H1 (cell line): ENCODE data around the gene ITM2B. TPM values are rescaled to one million over a fixed set of nuclear protein-coding genes. Genes with fewer than 3 reads are reported as not detected.

Experiments
- CTCF ChIA-PET: fragments of 300-600 bp; sonication (Branson Sonifier 250); formaldehyde crosslinking; loops from one replicate; lab custom pipeline; 2021; ENCODE audit not compliant: partially characterized antibody; lab: Charles Lee
- POLR2A ChIA-PET: fragments of 300-600 bp; sonication (Branson Sonifier 250); formaldehyde crosslinking; loops from one replicate; lab custom pipeline; 2021; ENCODE audit warnings: inconsistent platforms; ENCODE audit not compliant: partially characterized antibody; lab: Charles Lee
- DNase-seq, 2 experiments: peaks; one replicate each; pipeline versions ENCODE4 v3.0.0 to v3.0.0-alpha.2; 2010 to 2022; ENCODE audit warnings: low spot score in 2 of 2, low read depth in 1 of 2, mixed read lengths in 1 of 2
- FAIRE-seq: peaks from 2 replicates; lab custom pipeline; 2011; peaks lifted over from hg19 to GRCh38; lab: Jason Lieb, UNC
- H2AFZ ChIP-seq: 2 replicates; pipeline ENCODE4 v1.8.1; 2012; ENCODE audit warnings: low read length, inconsistent platforms
- H2AK5ac ChIP-seq: 2 replicates; pipeline ENCODE4 v1.6.1; 2013; ENCODE audit warnings: low read depth, low read length
- H2BK120ac ChIP-seq: replicated peaks from 2 replicates; pipeline ENCODE3; 2013; ENCODE audit warnings: low read depth, low read length, inconsistent platforms
- H2BK12ac ChIP-seq: 2 replicates; pipeline ENCODE4 v1.6.1; 2013; ENCODE audit warnings: low read depth, low read length
- H2BK15ac ChIP-seq: 2 replicates; pipeline ENCODE4 v1.6.1; 2013; ENCODE audit warnings: low read length
- H2BK20ac ChIP-seq: 2 replicates; pipeline ENCODE4 v1.6.1; 2013; ENCODE audit warnings: low read length
- H2BK5ac ChIP-seq: 2 replicates; pipeline ENCODE4 v1.6.1; 2013; ENCODE audit warnings: low read depth, low read length
- H3K14ac ChIP-seq: 2 replicates; pipeline ENCODE4 v1.6.1; 2013; ENCODE audit warnings: inconsistent platforms; ENCODE audit not compliant: insufficient read length
- H3K18ac ChIP-seq: 2 replicates; pipeline ENCODE4 v1.6.1; 2013; ENCODE audit warnings: low read length; ENCODE audit errors: extremely low read depth
- H3K23ac ChIP-seq: 2 replicates; pipeline ENCODE4 v1.6.1; 2013; ENCODE audit warnings: inconsistent platforms; ENCODE audit not compliant: insufficient read length
- H3K23me2 ChIP-seq: 2 replicates; pipeline ENCODE4 v1.6.1; 2013; ENCODE audit warnings: low read depth, low read length
- H3K27ac ChIP-seq: 2 replicates; pipeline ENCODE4 v1.6.1; 2011; ENCODE audit warnings: low read depth, low read length, inconsistent platforms
- H3K27me3 ChIP-seq, 4 experiments: replicated peaks in 1 of 4; 1 replicate in 1 of 4; 2 replicates in 3 of 4; pipeline versions ENCODE4 v1.6.1 to v1.8.1; 2011 to 2013; ENCODE audit warnings: low read length in 3 of 4, mild to moderate bottlenecking in 3 of 4, inconsistent platforms in 2 of 4, mixed read lengths in 2 of 4, moderate library complexity in 1 of 4; ENCODE audit not compliant: control insufficient read depth in 3 of 4, insufficient read depth in 3 of 4; ENCODE audit errors: extremely low read depth in 1 of 4
- H3K36me3 ChIP-seq, 4 experiments: 2 replicates each; pipeline versions ENCODE4 v1.6.1 to v1.8.1; 2011 to 2013; ENCODE audit warnings: mild to moderate bottlenecking in 4 of 4, low read length in 3 of 4, moderate library complexity in 2 of 4, control low read depth in 1 of 4, inconsistent platforms in 1 of 4; ENCODE audit not compliant: insufficient read depth in 4 of 4, control insufficient read depth in 2 of 4
- H3K4ac ChIP-seq: replicated peaks from 2 replicates; pipeline ENCODE3; 2013; ENCODE audit warnings: low read length, low read depth, mixed read lengths, inconsistent platforms; ENCODE audit not compliant: insufficient read length
- H3K4me1 ChIP-seq, 4 experiments: replicated peaks in 1 of 4; 1 replicate in 1 of 4; 2 replicates in 3 of 4; pipeline versions ENCODE4 v1.6.1 to v1.8.1; 2011 to 2013; ENCODE audit warnings: low read length in 3 of 4, inconsistent platforms in 2 of 4, mixed read lengths in 1 of 4; ENCODE audit not compliant: insufficient read depth in 4 of 4, control insufficient read depth in 3 of 4
- H3K4me2 ChIP-seq, 2 experiments: 2 replicates each; pipeline versions ENCODE4 v1.6.1 to v1.8.1; 2011 to 2013; ENCODE audit warnings: low read depth in 2 of 2, low read length in 2 of 2, control low read depth in 1 of 2, inconsistent platforms in 1 of 2, mild to moderate bottlenecking in 1 of 2; ENCODE audit not compliant: insufficient read depth in 1 of 2
- H3K4me3 ChIP-seq, 4 experiments: fragments of 200-600, 300-600 bp in 1 of 4; sonication (generic), shearing (Covaris generic), sonication (Bioruptor Twin) in 1 of 4; 2 replicates each; pipeline versions ENCODE4 v1.5.1 to v1.8.1; 2011 to 2016; ENCODE audit warnings: low read length in 4 of 4, low read depth in 3 of 4, control low read depth in 2 of 4, inconsistent platforms in 2 of 4, mild to moderate bottlenecking in 2 of 4, mixed read lengths in 1 of 4, moderate library complexity in 1 of 4; ENCODE audit not compliant: insufficient read depth in 2 of 4; ENCODE audit errors: extremely low read depth in 1 of 4
- H3K56ac ChIP-seq: replicated peaks from 2 replicates; pipeline ENCODE3; 2013; ENCODE audit warnings: low read depth, mild to moderate bottlenecking, mixed read lengths, low read length, inconsistent platforms; ENCODE audit not compliant: insufficient read length
- H3K79me1 ChIP-seq: 2 replicates; pipeline ENCODE4 v1.6.1; 2013; ENCODE audit warnings: low read depth, low read length, control low read depth
- H3K79me2 ChIP-seq, 2 experiments: 2 replicates each; pipeline versions ENCODE4 v1.6.1 to v1.8.1; 2012 to 2013; ENCODE audit warnings: low read length in 2 of 2, mild to moderate bottlenecking in 2 of 2, inconsistent platforms in 1 of 2; ENCODE audit not compliant: insufficient read depth in 2 of 2, control insufficient read depth in 1 of 2
- H3K9ac ChIP-seq, 4 experiments: replicated peaks in 1 of 4; 1 replicate in 1 of 4; 2 replicates in 3 of 4; pipeline versions ENCODE4 v1.6.1 to v1.8.1; 2011 to 2013; ENCODE audit warnings: low read depth in 3 of 4, low read length in 3 of 4, control low read depth in 2 of 4, mild to moderate bottlenecking in 2 of 4, moderate library complexity in 2 of 4, inconsistent platforms in 1 of 4; ENCODE audit errors: extremely low read depth in 1 of 4
- H3K9me3 ChIP-seq, 2 experiments: 2 replicates each; pipeline versions ENCODE4 v1.6.1 to v1.8.1; 2012 to 2013; ENCODE audit warnings: mild to moderate bottlenecking in 2 of 2, moderate library complexity in 2 of 2, control low read depth in 1 of 2, inconsistent platforms in 1 of 2, low read depth in 1 of 2, low read length in 1 of 2, mixed read lengths in 1 of 2; ENCODE audit not compliant: insufficient read depth in 2 of 2
- H4K20me1 ChIP-seq, 2 experiments: replicated peaks in 1 of 2; 2 replicates each; pipeline versions ENCODE3 to v1.8.1; 2011 to 2013; ENCODE audit warnings: inconsistent platforms in 2 of 2, low read length in 2 of 2, mild to moderate bottlenecking in 1 of 2; ENCODE audit not compliant: insufficient read depth in 2 of 2, control insufficient read depth in 1 of 2
- H4K5ac ChIP-seq: 2 replicates; pipeline ENCODE4 v1.6.1; 2013; ENCODE audit warnings: low read length, low read depth, mixed read lengths, inconsistent platforms; ENCODE audit not compliant: insufficient read length
- H4K8ac ChIP-seq: 2 replicates; pipeline ENCODE4 v1.8.0; 2013; ENCODE audit warnings: mild to moderate bottlenecking, moderate library complexity, low read length, inconsistent platforms; ENCODE audit not compliant: insufficient read depth; ENCODE audit errors: extremely low read depth
- H4K91ac ChIP-seq: replicated peaks from 2 replicates; pipeline ENCODE3; 2013; ENCODE audit warnings: low read length, mixed read lengths, inconsistent platforms; ENCODE audit not compliant: insufficient read length
- BRCA1 ChIP-seq: IDR thresholded peaks from 2 replicates; pipeline ENCODE4 v1.6.1; 2012; ENCODE audit warnings: low read depth, low read length, improper control_type of control experiment
- CHD1 ChIP-seq: IDR thresholded peaks from 2 replicates; pipeline ENCODE4 v1.6.1; 2012; ENCODE audit warnings: low read depth, low read length, improper control_type of control experiment
- POLR2A ChIP-seq, 2 experiments: IDR thresholded peaks; 1 replicate in 1 of 2; 2 replicates in 1 of 2; pipeline ENCODE4 v1.6.1; 2011; ENCODE audit warnings: low read depth in 2 of 2, low read length in 2 of 2, mild to moderate bottlenecking in 2 of 2; ENCODE audit errors: control extremely low read depth in 1 of 2
- RAD21 ChIP-seq, 2 experiments: IDR thresholded peaks in 1 of 2; conservative IDR thresholded peaks in 1 of 2; 2 replicates each; pipeline ENCODE4 v1.6.1; 2011; ENCODE audit warnings: low read depth in 2 of 2, low read length in 2 of 2, improper control_type of control experiment in 1 of 2, inconsistent platforms in 1 of 2, mild to moderate bottlenecking in 1 of 2, moderate library complexity in 1 of 2
- RNF2 ChIP-seq: fragments of 200-900, 300-1000 bp; sonication (generic); IDR thresholded peaks from 2 replicates; pipeline ENCODE4 v1.7.1; 2016; ENCODE audit warnings: borderline replicate concordance, low read depth, mild to moderate bottlenecking, antibody characterized with exemption, low read length; ENCODE audit not compliant: poor library complexity, severe bottlenecking; ENCODE audit errors: missing control alignments
- SIN3A ChIP-seq, 2 experiments: IDR thresholded peaks in 1 of 2; conservative IDR thresholded peaks in 1 of 2; 2 replicates each; pipeline ENCODE4 v1.6.1; 2011 to 2012; ENCODE audit warnings: low read length in 2 of 2, improper control_type of control experiment in 1 of 2, low read depth in 1 of 2, mild to moderate bottlenecking in 1 of 2
- SIRT6 ChIP-seq: IDR thresholded peaks from one replicate; pipeline ENCODE4 v1.7.1; 2012; ENCODE audit warnings: low read length, inconsistent platforms
- SP2 ChIP-seq: IDR thresholded peaks from 2 replicates; pipeline ENCODE4 v1.6.1; 2012; ENCODE audit warnings: mild to moderate bottlenecking, low read length, inconsistent platforms
- TAF7 ChIP-seq: optimal IDR thresholded peaks from 2 replicates; pipeline ENCODE3; 2011; ENCODE audit warnings: low read depth, mild to moderate bottlenecking, inconsistent platforms, low read length, moderate library complexity, borderline replicate concordance
- TCF12 ChIP-seq: IDR thresholded peaks from 2 replicates; pipeline ENCODE4 v1.6.1; 2011; ENCODE audit warnings: low read depth, mild to moderate bottlenecking, low read length
- YY1 ChIP-seq: IDR thresholded peaks from 2 replicates; pipeline ENCODE4 v1.6.1; 2011; ENCODE audit warnings: low read depth, mild to moderate bottlenecking, low read length
- WGBS, 2 experiments: shearing (Covaris generic) in 1 of 2; methylation state at CpG; one replicate each; pipeline versions ENCODE4 v1.1.6 to v1.1.7; 2013 to 2015; ENCODE audit warnings: low lambda C conversion rate in 2 of 2, mixed read lengths in 2 of 2, inconsistent platforms in 1 of 2, low coverage in 1 of 2, missing lambda C conversion rate in 1 of 2; ENCODE audit not compliant: insufficient replicate concordance in 2 of 2, insufficient coverage in 1 of 2, insufficient read length in 1 of 2; ENCODE audit errors: extremely low coverage in 1 of 2, missing lambda C conversion rate in 1 of 2; 5-methylcytosine and 5-hydroxymethylcytosine counted together
- polyA plus RNA-seq, 7 experiments: library from polyadenylated mRNA; depleted of rRNA in 3 of 7; stranded (reverse) in 5 of 7; unstranded in 2 of 7; fragments of >200 nt in 5 of 7; fragments of 200-250 nt in 2 of 7; gene quantifications; 1 replicate in 5 of 7; 2 replicates in 1 of 7; 4 replicates in 1 of 7; pipeline versions ENCODE4 v1.2.1 to v1.2.3, GENCODE V29; 2011 to 2013; ENCODE audit warnings: missing spikeins in 2 of 7, mixed read lengths in 2 of 7
- total RNA-seq: library from RNA; stranded (reverse); fragmentation: NEBNext Ultra II Directional; extraction: Animal tissue kit (Norgen Biotek cat#: 25700); gene quantifications from 2 replicates; pipeline ENCODE4 v1.2.1, GENCODE V29; 2021
- TF ChIP-seq, protein P1 (sequence below): IDR thresholded peaks from 2 replicates; pipeline ENCODE4 v1.6.1; 2012; ENCODE audit warnings: inconsistent platforms

Gene ITM2B
- total and polyA plus RNA-seq, 2 of the 8 experiments (the other 6 are each of a cell fraction or from before 2014, with no cell fraction given): 132 to 184 TPM

DNA sequence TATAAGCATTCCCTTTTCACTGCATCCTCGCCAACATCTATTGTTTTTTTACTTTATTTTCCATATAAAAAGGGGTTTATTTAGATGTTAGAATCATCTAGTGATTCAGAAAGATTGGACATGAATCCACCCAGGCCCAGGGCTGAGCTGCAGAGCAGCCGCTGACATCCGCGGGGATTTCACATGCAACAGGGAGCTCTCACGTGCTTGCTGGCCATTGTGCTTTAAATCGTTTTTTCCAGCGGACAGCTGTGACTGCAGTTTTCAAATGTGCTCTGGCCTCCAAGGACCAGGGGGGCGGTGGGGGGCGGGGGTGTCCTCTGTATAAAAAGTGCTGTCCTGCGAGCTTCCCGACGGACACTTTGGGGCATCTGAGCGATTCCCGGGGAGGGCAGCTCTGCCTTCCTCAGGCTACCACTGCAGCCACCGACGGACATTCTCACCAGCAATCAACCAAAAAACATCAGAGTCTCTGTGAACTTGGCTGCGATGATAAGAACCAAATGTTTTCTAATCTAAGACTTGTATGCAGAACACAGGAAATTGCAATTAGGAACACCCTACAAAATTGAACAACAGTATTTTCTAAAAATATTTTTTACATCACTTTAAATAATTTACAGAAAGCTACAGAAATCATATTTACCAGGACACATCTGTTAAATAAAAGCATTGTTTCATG lies 83.1 kb downstream of the ITM2B start:
- Histone ChIP-seq H3K27me3 (no peaks in the 10 kb centered on the region), H3K9me3 (peaks cover 0 to 3% of the 10 kb centered on the region in 2 experiments; a peak in 1 of 4 replicates), H3K56ac (no peak overlapping the region), H2BK5ac (no peak overlapping the region), H3K9ac (no peak overlapping the region), H3K27ac (no peak overlapping the region), H3K18ac (no peak overlapping the region), H2AFZ (no peak overlapping the region), H3K36me3 (peaks cover 0 to 4% (median 0%) of the 10 kb centered on the region in 4 experiments; a peak in 1 of 8 replicates), H3K23me2 (no peaks in the 10 kb centered on the region; the same call in 1 of the 2 replicates), H2BK120ac (no peak overlapping the region), H3K4me2 (no peak overlapping the region), H3K4ac (no peak overlapping the region), H3K23ac (no peak overlapping the region), H3K14ac (no peak overlapping the region), H4K5ac (no peak overlapping the region), H3K79me2 (no peaks in the 10 kb centered on the region), H2AK5ac (no peak overlapping the region), H3K4me3 (no peak overlapping the region), H2BK12ac (no peak overlapping the region), H3K4me1 (no peaks in the 10 kb centered on the region; a peak in 1 of 7 replicates), H3K79me1 (no peaks in the 10 kb centered on the region), H4K8ac (no peak overlapping the region; the same call in 1 of the 2 replicates), H4K20me1 (no peaks in the 10 kb centered on the region), H2BK15ac (no peak overlapping the region), H4K91ac (no peak overlapping the region), H2BK20ac (no peak overlapping the region)
- ChIA-PET POLR2A (interaction anchor here (1.4 kb wide), 1 partner anchor 9 kb away, joined by 3 read pairs; no protein-coding TSS in a partner anchor), CTCF (interaction anchor here (0.6 to 0.9 kb wide), 2 partner anchors 11 to 1565 kb away, joined by 3 read pairs; no protein-coding TSS in a partner anchor)
- no peak for FAIRE-seq
- DNase-seq: no peak
- WGBS, 2 experiments: 88% methylated on average over 13 of the region's 17 CpGs; no CpG with 5 or more reads in 1 of the 2 experiments
- TF ChIP-seq BRCA1: no peak
- TF ChIP-seq YY1: no peak
- TF ChIP-seq TCF12: no peak
- no peak for TF ChIP-seq SIRT6
- TF ChIP-seq TAF7: no peak
- TF ChIP-seq CHD1: no peak
- no peak for TF ChIP-seq RNF2
- TF ChIP-seq, protein P1, sequence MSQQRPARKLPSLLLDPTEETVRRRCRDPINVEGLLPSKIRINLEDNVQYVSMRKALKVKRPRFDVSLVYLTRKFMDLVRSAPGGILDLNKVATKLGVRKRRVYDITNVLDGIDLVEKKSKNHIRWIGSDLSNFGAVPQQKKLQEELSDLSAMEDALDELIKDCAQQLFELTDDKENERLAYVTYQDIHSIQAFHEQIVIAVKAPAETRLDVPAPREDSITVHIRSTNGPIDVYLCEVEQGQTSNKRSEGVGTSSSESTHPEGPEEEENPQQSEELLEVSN: no peak
- TF ChIP-seq RAD21 (IDR thresholded peaks at IDR 0.05 in 1 of 2, conservative IDR thresholded peaks at IDR 0.05 in 1 of 2; ENCODE audit: low read depth in 2 of 2, low read length in 2 of 2): no peak
- no peak for TF ChIP-seq SIN3A (conservative IDR thresholded peaks at IDR 0.05 in 1 of 2, IDR thresholded peaks at IDR 0.05 in 1 of 2; ENCODE audit: low read depth in 1 of 2, low read length in 2 of 2)
- no peak for TF ChIP-seq SP2
- no peak for TF ChIP-seq POLR2A (IDR thresholded peaks at IDR 0.05; ENCODE audit: control extremely low read depth in 1 of 2, low read depth in 2 of 2, low read length in 2 of 2)
